Hindlimb muscle (tissue), 1 donor: ENCODE results near the gene ART4. TPM values are rescaled to one million over a fixed set of nuclear protein-coding genes. Genes with fewer than 3 reads are reported as not detected.

Experiments
- DNase-seq: peaks from one replicate; pipeline ENCODE4 v3.0.0-alpha.2; 2013
- polyA plus RNA-seq: library from polyadenylated mRNA; unstranded; fragments of 120-200 nt; gene quantifications from one replicate; pipeline ENCODE4 v1.2.1, GENCODE V29; 2013; ENCODE audit not compliant: insufficient read length

Gene ART4
- polyA plus RNA-seq, 1 donor: 0.22 TPM

GRCh38 chr12:14810167-14810952, 33.0 kb downstream of the ART4 start:
- DNase-seq: no peak

DNA sequence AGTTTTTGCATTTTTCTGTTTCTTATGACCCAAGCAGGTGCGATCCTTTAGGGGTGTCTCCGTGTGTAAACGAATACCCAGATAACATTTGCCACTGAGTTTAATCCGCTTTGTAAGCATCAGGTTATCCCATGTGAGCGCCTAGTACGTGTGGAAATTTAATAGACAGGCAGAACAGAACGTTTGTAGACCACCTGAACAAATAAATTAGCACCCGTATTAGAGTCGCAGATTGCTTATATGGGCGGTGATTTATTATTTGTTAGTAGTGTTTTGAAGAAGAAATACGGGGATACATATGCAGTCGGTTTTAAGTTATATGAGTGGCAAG, 39.5 kb downstream of the ART4 start:
- DNase-seq: no peak

- peak; percentile 97 for DNase-seq
Observed at GRCh38 chr12:14803011-14803829, 40.1 kb downstream of the ART4 start, which contains the start of the genes C12orf60 and WBP11. TSS of gene C12orf60 (plus strand) at chr12:14803670. CDS start at chr12:14822936, 19,266 bp downstream. TSS of gene WBP11 (minus strand) at chr12:14803478. CDS start at chr12:14801383, 2,095 bp downstream.

DNA sequence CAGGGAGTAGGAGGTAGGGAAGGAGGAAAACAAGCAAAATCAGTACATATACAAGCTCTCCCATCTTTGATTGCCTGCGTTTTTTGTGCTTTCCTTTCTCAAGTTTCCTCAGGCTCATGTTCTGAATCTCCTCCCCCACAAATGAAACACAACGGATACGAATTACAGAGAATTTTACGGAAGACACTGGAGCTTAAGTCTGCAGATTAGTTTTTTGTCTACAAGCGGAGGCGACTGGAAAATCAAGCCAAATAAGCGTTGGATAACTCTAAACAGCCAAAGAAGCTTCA, 40.7 kb downstream of the ART4 start:
- no peak for DNase-seq

DNA sequence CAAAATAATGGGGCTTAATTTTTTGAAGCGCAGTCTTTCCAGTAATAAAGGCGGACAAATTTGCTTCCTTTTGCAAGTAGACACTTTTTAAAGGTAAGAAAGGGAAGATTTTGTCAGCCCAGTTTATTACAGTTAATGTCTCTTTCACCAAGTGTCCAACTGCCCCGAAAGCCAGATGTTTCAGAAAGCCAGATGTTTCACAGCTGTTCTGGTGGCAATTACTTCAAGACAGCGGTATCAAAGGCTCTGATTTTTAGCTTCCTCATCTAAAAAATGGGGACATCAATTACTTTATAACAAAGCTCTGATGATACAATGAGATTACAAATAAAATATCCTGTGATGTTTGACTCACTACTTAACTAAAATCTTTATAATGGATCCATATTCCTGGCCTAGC, 41.1 kb downstream of the ART4 start:
- no peak for DNase-seq

GRCh38 chr12:14795028-14795448, 48.3 kb downstream of the ART4 start:
- no peak for DNase-seq

- no peak for DNase-seq
Observed at GRCh38 chr12:14785568-14785967, 57.8 kb downstream of the ART4 start.

GRCh38 chr12:14784471-14784870, 58.9 kb downstream of the ART4 start:
- DNase-seq: no peak

DNA sequence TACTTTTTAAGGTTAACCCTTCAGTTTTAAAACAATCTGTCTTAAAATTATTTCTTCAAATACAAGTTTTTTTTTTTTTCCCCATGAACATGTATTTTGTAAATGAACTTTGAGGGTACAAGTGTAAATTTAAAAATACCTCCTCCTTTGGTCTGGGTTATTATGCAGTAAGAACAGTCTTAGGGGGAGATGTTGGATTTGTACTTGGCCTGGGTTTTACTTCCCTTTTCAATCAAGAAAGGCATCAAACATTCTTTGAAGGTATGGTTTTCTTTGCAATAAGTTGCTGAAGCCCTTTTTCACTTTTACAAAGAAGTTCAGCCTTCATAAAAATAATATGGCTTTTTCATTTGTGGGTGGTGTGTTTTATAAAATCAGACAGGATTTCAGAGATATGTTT, 60.6 kb downstream of the ART4 start:
- DNase-seq: no peak

DNA sequence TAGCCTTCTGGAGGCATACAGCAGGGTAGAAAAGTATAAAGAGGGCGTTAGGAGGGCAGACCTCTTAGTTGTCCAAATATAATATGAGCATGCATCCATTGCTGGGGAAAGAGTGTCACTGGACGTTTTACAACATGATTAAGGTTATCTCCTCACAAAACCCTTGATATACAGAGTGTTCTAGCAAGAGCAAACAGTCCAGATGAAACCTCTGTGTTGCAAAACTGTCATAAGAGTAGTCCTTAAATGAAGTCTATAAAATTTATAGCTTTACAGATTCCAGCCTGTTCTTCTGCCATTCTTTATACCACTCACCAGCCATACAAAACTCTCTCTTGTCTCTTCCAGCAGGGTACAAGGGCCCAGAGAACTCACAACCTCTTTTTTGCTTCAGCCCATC, 61.8 kb downstream of the ART4 start:
- no peak for DNase-seq

- no peak for DNase-seq
Observed at GRCh38 chr12:14780859-14781258, 62.5 kb downstream of the ART4 start.

GRCh38 chr12:14779834-14780233, 63.5 kb downstream of the ART4 start:
- no peak for DNase-seq

- no peak for DNase-seq
Observed at GRCh38 chr12:14777271-14777670, 66.1 kb downstream of the ART4 start.

GRCh38 chr12:14776236-14776961, 66.9 kb downstream of the ART4 start:
- DNase-seq: no peak

- no peak for DNase-seq
Observed at GRCh38 chr12:14775636-14775980, 67.7 kb downstream of the ART4 start.

Other genes starting within 250 kb of the ART4 start
- gene GUCY2C, start 146.9 kb downstream of the ART4 start, polyA plus RNA-seq: 0.32 TPM
- gene WBP11, start 40.0 kb downstream of the ART4 start, polyA plus RNA-seq: 57.4 TPM
- gene C12orf60, start 39.9 kb downstream of the ART4 start, polyA plus RNA-seq: 0.74 TPM
- 0.15 TPM for gene SMCO3, start 29.3 kb downstream of the ART4 start, polyA plus RNA-seq
- gene MGP, start 42.3 kb upstream of the ART4 start, polyA plus RNA-seq: 190 TPM
- 0.32 TPM for gene ERP27, start 95.0 kb upstream of the ART4 start, polyA plus RNA-seq
- 36.6 TPM for gene ARHGDIB, start 118.1 kb upstream of the ART4 start, polyA plus RNA-seq
- gene PDE6H, start 129.5 kb upstream of the ART4 start, polyA plus RNA-seq: not detected